ENCODE measurements around the gene TSHZ1.

Gene TSHZ1

GRCh38 chr18:75215663-75216062 lies 5.1 kb downstream of the TSHZ1 start:
- DNase-seq (ENCODE audit: low spot score) = no peak
- in situ Hi-C loops (cut with MboI; ENCODE audit: low sequenced_read_pairs, unreplicated experiment) = no loop called here

GRCh38 chr18:75216212-75216910 lies 5.8 kb downstream of the TSHZ1 start:
- TF ChIP-seq CTCF (IDR thresholded peaks at IDR 0.05; ENCODE audit: borderline replicate concordance, control extremely low read depth, extremely low read depth, insufficient read depth, missing control alignments) = no peak
- in situ Hi-C loops (cut with MboI; ENCODE audit: low sequenced_read_pairs, unreplicated experiment) = no loop called here
- DNase-seq (ENCODE audit: low spot score) = no peak

More at GRCh38 chr18:75215663-75216062, 5.1 kb downstream of the TSHZ1 start:
- no peak for TF ChIP-seq CTCF (IDR thresholded peaks at IDR 0.05; ENCODE audit: borderline replicate concordance, control extremely low read depth, extremely low read depth, insufficient read depth, missing control alignments)

GRCh38 chr18:75216911-75217689 lies 6.5 kb downstream of the TSHZ1 start:
- in situ Hi-C loops (cut with MboI; ENCODE audit: low sequenced_read_pairs, unreplicated experiment) = no loop called here
- no peak for TF ChIP-seq CTCF (IDR thresholded peaks at IDR 0.05; ENCODE audit: borderline replicate concordance, control extremely low read depth, extremely low read depth, insufficient read depth, missing control alignments)
- no peak for DNase-seq (ENCODE audit: low spot score)

- in situ Hi-C loops (cut with MboI; ENCODE audit: low sequenced_read_pairs, unreplicated experiment) = no loop called here
Observed at GRCh38 chr18:75218065-75218923, 7.7 kb downstream of the TSHZ1 start.

GRCh38 chr18:75219745-75220375 lies 9.3 kb downstream of the TSHZ1 start:
- in situ Hi-C loops (cut with MboI; ENCODE audit: low sequenced_read_pairs, unreplicated experiment) = no loop called here
- TF ChIP-seq CTCF (IDR thresholded peaks at IDR 0.05; ENCODE audit: borderline replicate concordance, control extremely low read depth, extremely low read depth, insufficient read depth, missing control alignments) = no peak
- DNase-seq (ENCODE audit: low spot score) = no peak

More at GRCh38 chr18:75218065-75218923, 7.7 kb downstream of the TSHZ1 start:
- no peak for TF ChIP-seq CTCF (IDR thresholded peaks at IDR 0.05; ENCODE audit: borderline replicate concordance, control extremely low read depth, extremely low read depth, insufficient read depth, missing control alignments)
- no peak for DNase-seq (ENCODE audit: low spot score)

All from GM13976 (cell line).